B cell (primary cell): ENCODE measurements around the gene COL4A1.

Experiments used
- EZH2 ChIP-seq: IDR thresholded peaks from 2 replicates; pipeline ENCODE4 v1.6.1; 2012; ENCODE audit warnings: borderline replicate concordance, low read depth, mild to moderate bottlenecking, moderate library complexity, low read length; ENCODE audit not compliant: insufficient read depth, poor library complexity, severe bottlenecking
- TF ChIP-seq, protein P1 (sequence below): fragments of 200-600 bp; IDR thresholded peaks from one replicate; pipeline ENCODE4 v1.8.0; 2022; ENCODE audit warnings: antibody characterized with exemption, mild to moderate bottlenecking

- TF ChIP-seq, protein P1, sequence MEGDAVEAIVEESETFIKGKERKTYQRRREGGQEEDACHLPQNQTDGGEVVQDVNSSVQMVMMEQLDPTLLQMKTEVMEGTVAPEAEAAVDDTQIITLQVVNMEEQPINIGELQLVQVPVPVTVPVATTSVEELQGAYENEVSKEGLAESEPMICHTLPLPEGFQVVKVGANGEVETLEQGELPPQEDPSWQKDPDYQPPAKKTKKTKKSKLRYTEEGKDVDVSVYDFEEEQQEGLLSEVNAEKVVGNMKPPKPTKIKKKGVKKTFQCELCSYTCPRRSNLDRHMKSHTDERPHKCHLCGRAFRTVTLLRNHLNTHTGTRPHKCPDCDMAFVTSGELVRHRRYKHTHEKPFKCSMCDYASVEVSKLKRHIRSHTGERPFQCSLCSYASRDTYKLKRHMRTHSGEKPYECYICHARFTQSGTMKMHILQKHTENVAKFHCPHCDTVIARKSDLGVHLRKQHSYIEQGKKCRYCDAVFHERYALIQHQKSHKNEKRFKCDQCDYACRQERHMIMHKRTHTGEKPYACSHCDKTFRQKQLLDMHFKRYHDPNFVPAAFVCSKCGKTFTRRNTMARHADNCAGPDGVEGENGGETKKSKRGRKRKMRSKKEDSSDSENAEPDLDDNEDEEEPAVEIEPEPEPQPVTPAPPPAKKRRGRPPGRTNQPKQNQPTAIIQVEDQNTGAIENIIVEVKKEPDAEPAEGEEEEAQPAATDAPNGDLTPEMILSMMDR, result no peak
- TF ChIP-seq EZH2, result no peak
Observed at GRCh38 chr13:110130431-110130830, 176.5 kb downstream of the COL4A1 start.
